Activated T-cell treated with anti-CD3 and anti-CD28 coated beads, Interleukin-2, amount 50 U/mL, for 24 hours (primary cell): Measurements from ENCODE around the gene PODXL.
A peak's percentile ranks its signal among the peaks of the same experiment; 100 is the strongest.

ENCODE experiments used
- DNase-seq: peaks from one replicate; pipeline ENCODE4 v3.0.0-alpha.2; 2020
- H3K27ac Mint-ChIP-seq: 2 replicates; pipeline ENCODE4 v1.8.0; 2020; ENCODE audit warnings: mild to moderate bottlenecking, mixed read lengths
- H3K27me3 Mint-ChIP-seq: 2 replicates; pipeline ENCODE4 v1.8.0; 2020; ENCODE audit warnings: mixed read lengths
- H3K36me3 Mint-ChIP-seq: 2 replicates; pipeline ENCODE4 v1.8.0; 2020; ENCODE audit warnings: low read depth, mixed read lengths
- H3K4me1 Mint-ChIP-seq: 2 replicates; pipeline ENCODE4 v1.8.0; 2020; ENCODE audit warnings: low read depth, mixed read lengths
- H3K4me3 Mint-ChIP-seq: 2 replicates; pipeline ENCODE4 v1.8.0; 2020; ENCODE audit warnings: mild to moderate bottlenecking, moderate library complexity, mixed read lengths
- H3K9me3 Mint-ChIP-seq: 2 replicates; pipeline ENCODE4 v1.8.0; 2020; ENCODE audit warnings: mixed read lengths

Gene PODXL

DNA sequence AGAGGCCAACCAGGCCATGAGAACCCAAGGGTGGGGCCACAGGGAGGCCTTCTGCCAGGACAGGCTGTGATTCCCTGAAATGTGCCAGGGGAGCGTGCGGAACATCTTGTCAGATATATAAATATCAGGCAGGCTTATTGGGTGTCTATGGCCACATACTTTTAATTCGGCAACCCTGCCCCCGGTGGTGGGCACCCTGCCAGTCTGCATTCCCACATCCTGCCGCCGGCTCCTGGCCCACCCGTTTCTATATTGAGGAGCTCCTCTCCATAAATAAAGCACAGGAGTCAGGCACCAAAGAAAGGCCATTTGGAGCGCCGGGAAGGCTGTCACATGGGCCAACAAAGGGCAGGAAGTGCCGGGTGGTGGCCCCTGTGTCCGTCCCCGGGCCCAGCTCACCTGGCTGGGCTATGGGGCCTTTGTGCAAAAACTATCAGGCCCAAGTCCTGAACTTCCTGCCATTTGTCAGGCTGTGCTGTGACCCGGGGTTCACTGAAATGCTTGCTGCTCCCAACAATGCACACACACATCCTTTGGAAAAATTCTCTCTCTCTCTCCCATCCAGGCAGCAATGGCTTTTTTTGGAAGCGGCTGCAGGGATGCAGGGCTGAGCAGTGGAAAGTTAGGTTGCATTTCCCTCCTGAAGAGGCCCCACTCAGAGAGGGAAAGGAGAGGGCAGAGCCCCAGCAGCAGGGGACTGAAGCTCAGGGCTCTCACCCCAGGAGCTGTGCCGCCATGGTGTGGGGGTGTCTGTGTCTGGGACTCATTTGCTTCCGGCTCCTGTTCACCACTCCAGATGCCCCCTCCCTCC, 25.0 kb upstream of the PODXL start:
- no peak for DNase-seq
- Mint-ChIP-seq H3K4me1 (no peaks in the 10 kb centered on the region), H3K9me3 (no peaks in the 10 kb centered on the region)

GRCh38 chr7:131578602-131579001, 22.2 kb upstream of the PODXL start:
- no peak for DNase-seq
- H3K4me3 Mint-ChIP-seq: no peak overlapping the region
- no peaks in the 10 kb centered on the region for H3K36me3 Mint-ChIP-seq
- no peaks in the 10 kb centered on the region for H3K9me3 Mint-ChIP-seq
- no peak overlapping the region for H3K27ac Mint-ChIP-seq
- no peaks in the 10 kb centered on the region for H3K27me3 Mint-ChIP-seq
- H3K4me1 Mint-ChIP-seq: no peaks in the 10 kb centered on the region

More for the DNA sequence above, 25.0 kb upstream of the PODXL start:
- Mint-ChIP-seq H3K27ac (no peak overlapping the region), H3K36me3 (no peaks in the 10 kb centered on the region), H3K4me3 (no peak overlapping the region), H3K27me3 (peaks cover 4% of the 10 kb centered on the region)

DNA sequence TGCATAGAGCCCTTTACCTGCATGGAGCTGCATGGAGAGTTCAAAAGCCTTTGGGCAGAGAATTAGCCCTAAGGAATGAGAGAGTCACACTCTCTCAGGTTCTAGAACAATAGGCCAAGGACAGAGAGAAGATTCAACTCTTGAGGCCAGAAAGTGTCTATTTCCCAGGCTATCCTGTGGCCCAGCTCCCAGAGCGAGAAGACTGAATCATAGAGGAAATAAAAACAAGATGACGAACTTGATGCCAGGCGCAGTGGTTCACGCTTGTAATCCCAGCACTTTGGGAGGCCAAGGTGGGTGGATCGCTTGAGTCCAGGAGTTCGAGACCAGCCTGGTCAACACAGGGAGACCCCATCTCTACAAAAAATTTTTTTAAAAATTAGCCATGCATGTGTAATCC, 18.3 kb upstream of the PODXL start:
- Mint-ChIP-seq H3K36me3 (no peaks in the 10 kb centered on the region), H3K27me3 (no peaks in the 10 kb centered on the region), H3K27ac (no peak overlapping the region), H3K4me1 (no peaks in the 10 kb centered on the region), H3K9me3 (no peaks in the 10 kb centered on the region), H3K4me3 (no peak overlapping the region)
- no peak for DNase-seq

DNA sequence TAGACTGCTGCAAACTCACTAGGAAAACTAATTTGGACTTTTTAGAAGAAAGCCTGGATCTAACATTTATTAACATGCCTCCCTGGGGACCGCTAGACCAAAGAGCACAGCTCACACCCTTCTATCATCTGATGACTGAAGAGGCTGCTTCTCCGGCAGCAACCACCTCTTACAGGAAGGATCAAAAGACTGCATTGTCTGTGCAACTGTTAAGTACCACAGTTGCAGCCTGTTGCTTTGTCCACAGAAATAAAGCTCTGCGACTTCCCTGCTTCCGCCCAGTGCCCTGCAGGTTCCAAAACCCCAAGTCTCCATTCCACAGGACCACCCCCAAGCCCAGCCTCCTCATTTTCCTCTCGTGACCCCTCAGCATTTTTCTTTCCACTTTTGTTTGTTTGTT, 14.0 kb upstream of the PODXL start:
- H3K9me3 Mint-ChIP-seq: no peaks in the 10 kb centered on the region
- no peaks in the 10 kb centered on the region for H3K4me1 Mint-ChIP-seq
- H3K36me3 Mint-ChIP-seq: no peaks in the 10 kb centered on the region
- H3K27me3 Mint-ChIP-seq: no peaks in the 10 kb centered on the region
- no peak overlapping the region for H3K4me3 Mint-ChIP-seq
- H3K27ac Mint-ChIP-seq: no peak overlapping the region
- DNase-seq: no peak

DNA sequence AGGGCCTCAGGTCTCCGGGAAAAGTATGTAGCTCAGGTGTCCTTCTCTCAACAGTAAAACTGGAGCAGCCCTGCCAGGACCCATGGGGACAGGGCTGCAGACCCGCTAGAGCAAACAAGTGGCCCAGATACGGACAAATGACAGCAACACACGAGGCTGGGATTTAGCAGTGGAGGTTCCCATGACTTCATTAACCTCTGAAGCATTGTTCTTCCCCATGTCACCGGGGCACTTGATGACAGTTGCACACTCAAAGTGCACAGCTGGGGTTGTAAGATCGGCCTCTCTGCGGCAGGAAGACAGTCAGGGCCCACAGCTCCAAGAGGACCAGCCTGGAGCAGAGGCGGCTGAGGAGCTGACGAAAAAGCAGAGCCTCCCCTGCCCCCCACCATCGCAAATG, 12.5 kb upstream of the PODXL start:
- H3K27me3 Mint-ChIP-seq: no peaks in the 10 kb centered on the region
- H3K4me3 Mint-ChIP-seq: no peak overlapping the region
- DNase-seq: no peak
- H3K4me1 Mint-ChIP-seq: no peaks in the 10 kb centered on the region
- no peaks in the 10 kb centered on the region for H3K9me3 Mint-ChIP-seq
- no peak overlapping the region for H3K27ac Mint-ChIP-seq
- no peaks in the 10 kb centered on the region for H3K36me3 Mint-ChIP-seq

- Mint-ChIP-seq H3K27me3 (no peaks in the 10 kb centered on the region), H3K9me3 (no peaks in the 10 kb centered on the region), H3K36me3 (no peaks in the 10 kb centered on the region), H3K4me1 (no peaks in the 10 kb centered on the region), H3K4me3 (no peak overlapping the region), H3K27ac (no peak overlapping the region)
- DNase-seq: no peak
These were observed 12.1 kb upstream of the PODXL start for GRCh38 chr7:131568510-131568909.

GRCh38 chr7:131564640-131565039, 8.2 kb upstream of the PODXL start:
- Mint-ChIP-seq H3K9me3 (no peaks in the 10 kb centered on the region), H3K4me1 (no peaks in the 10 kb centered on the region), H3K36me3 (no peaks in the 10 kb centered on the region), H3K4me3 (no peak overlapping the region), H3K27me3 (peaks cover 13% of the 10 kb centered on the region), H3K27ac (no peak overlapping the region)
- DNase-seq: no peak

DNA sequence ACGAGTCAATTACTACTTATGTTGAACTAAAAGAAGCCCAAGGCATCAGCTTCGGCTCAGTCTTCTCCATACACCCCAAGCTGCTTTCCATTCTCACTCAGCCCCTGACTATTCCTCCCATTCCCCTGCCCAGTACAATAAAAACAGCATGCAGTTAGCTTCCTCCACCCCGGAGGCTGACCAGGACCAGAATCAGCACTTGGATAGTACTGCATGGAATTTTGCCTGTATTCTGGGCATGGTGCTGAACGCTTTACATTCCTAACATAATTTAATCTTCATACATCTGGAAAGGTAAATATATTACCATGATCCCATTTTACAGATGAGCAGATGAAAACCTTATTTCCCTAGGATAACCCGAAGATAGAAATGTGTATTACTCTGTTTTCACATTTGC, 7.5 kb upstream of the PODXL start:
- Mint-ChIP-seq H3K27ac (no peak overlapping the region), H3K27me3 (peaks cover 14% of the 10 kb centered on the region), H3K9me3 (no peaks in the 10 kb centered on the region), H3K36me3 (no peaks in the 10 kb centered on the region), H3K4me3 (no peak overlapping the region), H3K4me1 (no peaks in the 10 kb centered on the region)
- no peak for DNase-seq

DNA sequence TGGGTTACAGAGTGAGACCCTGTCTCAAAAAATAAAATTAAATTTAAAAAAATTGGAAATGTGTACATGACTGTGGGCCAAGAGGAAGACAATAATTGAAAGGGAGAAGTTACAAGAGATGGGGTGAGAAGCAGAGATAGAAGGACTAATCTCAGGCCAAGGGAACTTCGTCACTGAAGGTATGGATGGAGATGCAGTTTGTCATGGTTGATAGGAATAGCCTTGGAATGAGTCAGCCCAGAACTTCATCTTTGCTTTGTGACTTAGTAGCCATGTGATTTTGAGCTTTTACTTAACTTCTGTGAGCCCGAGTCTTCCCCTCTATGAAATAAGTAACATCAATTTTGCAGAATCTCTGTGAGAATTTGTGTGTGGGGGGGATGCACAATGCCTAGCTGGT, 6.5 kb upstream of the PODXL start:
- no peaks in the 10 kb centered on the region for H3K9me3 Mint-ChIP-seq
- no peaks in the 10 kb centered on the region for H3K36me3 Mint-ChIP-seq

GRCh38 chr7:131560061-131560460, 3.6 kb upstream of the PODXL start:
- H3K27ac Mint-ChIP-seq: no peak overlapping the region
- no peaks in the 10 kb centered on the region for H3K9me3 Mint-ChIP-seq
- peaks cover 11% of the 10 kb centered on the region for H3K4me1 Mint-ChIP-seq
- peaks cover 43% of the 10 kb centered on the region for H3K27me3 Mint-ChIP-seq
- H3K36me3 Mint-ChIP-seq: no peaks in the 10 kb centered on the region
- DNase-seq: no peak
- H3K4me3 Mint-ChIP-seq: no peak overlapping the region

More for the DNA sequence above, 6.5 kb upstream of the PODXL start:
- Mint-ChIP-seq H3K27ac (no peak overlapping the region), H3K27me3 (peaks cover 24% of the 10 kb centered on the region), H3K4me3 (no peak overlapping the region), H3K4me1 (no peaks in the 10 kb centered on the region)
- no peak for DNase-seq

GRCh38 chr7:131557652-131558385, 1.4 kb upstream of the PODXL start:
- peak; percentile 34 for DNase-seq
- Mint-ChIP-seq H3K36me3 (no peaks in the 10 kb centered on the region), H3K27me3 (peaks cover 66% of the 10 kb centered on the region), H3K4me1 (peaks cover 11% of the 10 kb centered on the region), H3K27ac (no peak overlapping the region), H3K4me3 (no peak overlapping the region), H3K9me3 (no peaks in the 10 kb centered on the region)

GRCh38 chr7:131556909-131557651, 652 bp upstream of the PODXL start:
- peaks cover 71% of the 10 kb centered on the region for H3K27me3 Mint-ChIP-seq
- no peaks in the 10 kb centered on the region for H3K9me3 Mint-ChIP-seq
- H3K36me3 Mint-ChIP-seq: no peaks in the 10 kb centered on the region
- H3K4me3 Mint-ChIP-seq: peak overlapping the region; percentile 62
- H3K27ac Mint-ChIP-seq: no peak overlapping the region
- peaks cover 11% of the 10 kb centered on the region for H3K4me1 Mint-ChIP-seq
- DNase-seq: no peak

- Mint-ChIP-seq H3K36me3 (no peaks in the 10 kb centered on the region), H3K27ac (no peak overlapping the region), H3K4me3 (peak overlapping the region; percentile 65), H3K27me3 (peaks cover 75% of the 10 kb centered on the region), H3K4me1 (peaks cover 11% of the 10 kb centered on the region), H3K9me3 (no peaks in the 10 kb centered on the region)
- no peak for DNase-seq
These were observed 826 bp downstream of the PODXL start for GRCh38 chr7:131555552-131556052.

DNA sequence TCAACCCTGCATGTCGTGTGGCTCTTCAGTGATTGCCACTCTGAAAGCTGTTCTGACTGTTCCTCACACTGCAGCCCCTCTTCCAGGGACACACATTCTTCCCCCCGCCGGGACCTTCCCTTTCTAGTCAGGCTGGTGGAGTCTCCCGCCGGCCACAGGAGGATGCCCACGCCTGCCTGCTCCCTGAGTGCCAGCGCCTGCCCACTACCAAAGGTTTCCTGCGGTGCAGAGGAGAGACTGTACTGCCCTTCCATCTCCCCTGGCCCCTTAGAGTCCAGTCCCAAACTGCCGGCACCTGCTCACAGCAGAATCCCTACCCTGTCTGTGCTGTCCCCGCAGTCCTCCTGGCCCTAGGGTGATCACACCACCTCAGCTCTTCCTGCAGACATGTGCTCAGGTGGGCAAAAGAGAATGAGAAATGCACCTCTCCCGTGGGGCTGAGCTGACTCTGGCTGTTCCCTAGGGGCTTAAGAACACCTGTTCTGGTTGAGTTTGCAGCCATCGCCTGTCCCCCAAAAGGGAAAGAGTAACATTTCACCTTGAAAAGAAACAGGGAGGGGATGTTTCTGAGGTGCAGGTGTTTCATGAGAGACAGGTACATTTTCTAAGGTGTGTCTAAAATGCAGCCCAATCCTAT, 1.4 kb downstream of the PODXL start:
- Mint-ChIP-seq H3K9me3 (no peaks in the 10 kb centered on the region), H3K4me1 (peaks cover 11% of the 10 kb centered on the region), H3K27ac (no peak overlapping the region), H3K36me3 (no peaks in the 10 kb centered on the region), H3K4me3 (no peak overlapping the region), H3K27me3 (peaks cover 70% of the 10 kb centered on the region)
- no peak for DNase-seq
